HepG2 (cell line): Measurements from ENCODE around the gene PXDC1. TPM values are rescaled to one million over a fixed set of nuclear protein-coding genes. Genes with fewer than 3 reads are reported as not detected.

Source experiments
- ATAC-seq: fragments of 200-7000 bp; cut with Tn5 transposase; 3 replicates; pipeline ENCODE4 v1.9.1; 2020; ENCODE audit warnings: mild to moderate bottlenecking, moderate library complexity
- BruUV-seq: library from RNA; stranded (reverse); fragments of 400-500 nt; replicated peaks from 2 replicates; lab custom pipeline; 2021; lab: Mats Ljungman, UMichigan
- CTCF ChIA-PET: fragments of 300-600 bp; formaldehyde crosslinking; extraction: SDS; loops from one replicate; lab custom pipeline; 2021; ENCODE audit warnings: low total read pairs, inconsistent platforms, low intra/inter-chr PET ratio; lab: Yijun Ruan, JAX
- POLR2A ChIA-PET: fragments of 350-600 bp; sonication (Branson Sonifier 250); formaldehyde crosslinking; loops from one replicate; lab custom pipeline; 2020; ENCODE audit warnings: antibody characterized with exemption, inconsistent platforms; lab: Yijun Ruan, JAX
- DNase-seq: peaks from one replicate; pipeline ENCODE4 v3.0.0-alpha.2; 2015; ENCODE audit warnings: low spot score
- FAIRE-seq: peaks from 3 replicates; lab custom pipeline; 2011; peaks lifted over from hg19 to GRCh38; lab: Jason Lieb, UNC
- H2AFZ ChIP-seq: one replicate; pipeline ENCODE4 v1.6.1; 2011; ENCODE audit warnings: low read length, inconsistent platforms
- H3K27ac ChIP-seq: fragments of 300-600 bp; 3 replicates; pipeline ENCODE4 v1.8.0; 2011; ENCODE audit warnings: mixed run types, mild to moderate bottlenecking, mixed read lengths, low read length, inconsistent platforms; ENCODE audit not compliant: insufficient read depth; ENCODE audit errors: extremely low read length
- H3K27me3 ChIP-seq, 2 experiments: fragments of 200-600 bp in 1 of 2; 2 replicates in 1 of 2; 3 replicates in 1 of 2; pipeline versions ENCODE4 v1.6.0 to v1.8.0; 2011; ENCODE audit warnings: low read length in 2 of 2, mild to moderate bottlenecking in 2 of 2, moderate library complexity in 2 of 2, inconsistent platforms in 1 of 2; ENCODE audit not compliant: insufficient read depth in 2 of 2, control insufficient read depth in 1 of 2
- H3K36me3 ChIP-seq, 2 experiments: fragments of 200-600 bp in 1 of 2; replicated peaks in 1 of 2; 2 replicates in 1 of 2; 3 replicates in 1 of 2; pipeline versions ENCODE4 v1.5.1 to v1.8.0; 2011; ENCODE audit warnings: low read length in 2 of 2, inconsistent platforms in 1 of 2; ENCODE audit not compliant: insufficient read depth in 2 of 2, control insufficient read depth in 1 of 2
- H3K4me1 ChIP-seq: 2 replicates; pipeline ENCODE4 v1.5.1; 2012; ENCODE audit warnings: low read length, inconsistent platforms; ENCODE audit not compliant: insufficient read depth
- H3K4me2 ChIP-seq: 2 replicates; pipeline ENCODE4 v1.6.0; 2011; ENCODE audit warnings: low read depth, low read length, inconsistent platforms
- H3K4me3 ChIP-seq, 3 experiments: fragments of 200-600 bp in 1 of 3; sonication (generic), shearing (Covaris generic) in 1 of 3; replicated peaks in 1 of 3; 2 replicates each; pipeline ENCODE4 v1.5.1; 2011 to 2016; ENCODE audit warnings: low read length in 3 of 3, inconsistent platforms in 2 of 3, low read depth in 2 of 3, mild to moderate bottlenecking in 2 of 3, control low read depth in 1 of 3, mixed read lengths in 1 of 3; ENCODE audit not compliant: insufficient read depth in 1 of 3
- H3K79me2 ChIP-seq: one replicate; pipeline ENCODE4 v1.6.1; 2011; ENCODE audit warnings: low read length, inconsistent platforms; ENCODE audit not compliant: insufficient read depth
- H3K9ac ChIP-seq: 2 replicates; pipeline ENCODE4 v1.6.0; 2011; ENCODE audit warnings: mild to moderate bottlenecking, low read depth, low read length, inconsistent platforms; ENCODE audit not compliant: insufficient read depth
- H3K9me3 ChIP-seq: 2 replicates; pipeline ENCODE4 v1.5.1; 2012; ENCODE audit warnings: mild to moderate bottlenecking, low read length
- H4K20me1 ChIP-seq: 2 replicates; pipeline ENCODE4 v1.6.0; 2011; ENCODE audit warnings: inconsistent platforms, mild to moderate bottlenecking, low read length, moderate library complexity; ENCODE audit not compliant: insufficient read depth
- CTCF ChIP-seq: sonication (generic); formaldehyde crosslinking; IDR thresholded peaks from 2 replicates; pipeline ENCODE4 v1.5.0; 2020; ENCODE audit warnings: mild to moderate bottlenecking, missing genetic modification reagents, moderate library complexity
- ELF4 ChIP-seq: sonication (generic); formaldehyde crosslinking; IDR thresholded peaks from 2 replicates; pipeline ENCODE4 v1.5.0; 2020; ENCODE audit warnings: missing genetic modification reagents, mild to moderate bottlenecking, moderate library complexity, borderline replicate concordance
- KDM5A ChIP-seq: fragments of 200-600 bp; sonication (generic); IDR thresholded peaks from 2 replicates; pipeline ENCODE4 v1.7.0; 2018; ENCODE audit warnings: antibody characterized with exemption, mild to moderate bottlenecking, low read length, borderline replicate concordance
- MLXIP ChIP-seq: sonication (generic); formaldehyde crosslinking; IDR thresholded peaks from 2 replicates; pipeline ENCODE4 v1.9.0; 2021; ENCODE audit warnings: missing genetic modification reagents, borderline replicate concordance
- MTA3 ChIP-seq: sonication (generic); formaldehyde crosslinking; IDR thresholded peaks from 2 replicates; pipeline ENCODE4 v1.4.0; 2020; ENCODE audit warnings: missing genetic modification reagents
- RFXANK ChIP-seq: IDR thresholded peaks from 2 replicates; pipeline ENCODE4 v1.6.1; 2016
- THYN1 ChIP-seq: sonication (generic); formaldehyde crosslinking; IDR thresholded peaks from 2 replicates; pipeline ENCODE4 v1.8.1; 2023; ENCODE audit warnings: low read depth, mild to moderate bottlenecking, moderate library complexity, missing genetic modification reagents, borderline replicate concordance
- U2AF2 ChIP-seq: fragments of 200-400 bp; formaldehyde crosslinking; IDR thresholded peaks from 2 replicates; pipeline ENCODE4 v1.6.1; 2017; ENCODE audit warnings: low read depth, mild to moderate bottlenecking, low read length
- ZNF280B ChIP-seq: sonication (generic); formaldehyde crosslinking; IDR thresholded peaks from 2 replicates; pipeline ENCODE4 v1.5.0; 2020; ENCODE audit warnings: missing genetic modification reagents, mild to moderate bottlenecking, borderline replicate concordance
- ZNF414 ChIP-seq: sonication (generic); formaldehyde crosslinking; IDR thresholded peaks from 2 replicates; pipeline ENCODE4 v1.5.0; 2020; ENCODE audit warnings: missing genetic modification reagents
- ZNF460 ChIP-seq: sonication (generic); formaldehyde crosslinking; IDR thresholded peaks from 2 replicates; pipeline ENCODE4 v1.5.1; 2020; ENCODE audit warnings: missing genetic modification reagents, mild to moderate bottlenecking, borderline replicate concordance
- ZNF530 ChIP-seq: sonication (generic); formaldehyde crosslinking; IDR thresholded peaks from 2 replicates; pipeline ENCODE4 v1.5.0; 2020; ENCODE audit warnings: low read depth, mild to moderate bottlenecking, missing genetic modification reagents
- WGBS: methylation state at CpG from one replicate; pipeline ENCODE4 v1.1.6; 2017; ENCODE audit warnings: low lambda C conversion rate; 5-methylcytosine and 5-hydroxymethylcytosine counted together
- in situ Hi-C: cut with HindIII; loops from 2 replicates; pipeline ENCODE4 v1.10.0; 2017; ENCODE audit warnings: low pct_unique_long_range_greater_than_20kb; ENCODE audit not compliant: extremely low pct_ligation_motif_present
- intact Hi-C: fragments of 100-400 bp; cut with micrococcal nuclease; formaldehyde crosslinking; loops from one replicate; pipeline ENCODE4 v1.10.0; 2022; ENCODE audit not compliant: unreplicated experiment
- polyA plus RNA-seq, 8 experiments: library from polyadenylated mRNA; depleted of rRNA in 3 of 8; stranded (reverse) in 7 of 8; unstranded in 1 of 8; fragments of >200 nt; fragmentation: Illumina TruSeq in 4 of 8; extraction: Trizol in 4 of 8; gene quantifications; 2 replicates each; pipeline versions ENCODE4 v1.2.1 to v1.2.3, GENCODE V29; 2011 to 2016; ENCODE audit warnings: low read depth in 4 of 8, missing spikeins in 1 of 8, mixed read lengths in 1 of 8; ENCODE audit not compliant: insufficient read depth in 1 of 8
- total RNA-seq, 5 experiments: library from RNA; depleted of rRNA; stranded (reverse); fragments of >200 nt; fragmentation: Illumina TruSeq; extraction: Trizol; gene quantifications; 2 replicates each; pipeline ENCODE4 v1.2.3, GENCODE V29; 2016; ENCODE audit warnings: low read depth in 1 of 5
- TF ChIP-seq, protein P1 (sequence below): IDR thresholded peaks from 2 replicates; pipeline ENCODE4 v1.6.1; 2016; ENCODE audit warnings: mild to moderate bottlenecking, missing biosample characterization, missing genetic modification reagents
- TF ChIP-seq, protein P2 (sequence below): sonication (generic); formaldehyde crosslinking; conservative IDR thresholded peaks from 2 replicates; pipeline ENCODE4 v1.5.0; 2020; ENCODE audit warnings: missing genetic modification reagents

Gene PXDC1
- total and polyA plus RNA-seq, 2 of the 13 experiments (the other 11 are each of a cell fraction or from before 2014, with no cell fraction given), result 32.4 to 34.7 TPM

- TF ChIP-seq ZNF460 (no peak), THYN1 (no peak), KDM5A (no peak), MLXIP (CRISPR knock-in tag) (no peak)
- TF ChIP-seq, protein P1, sequence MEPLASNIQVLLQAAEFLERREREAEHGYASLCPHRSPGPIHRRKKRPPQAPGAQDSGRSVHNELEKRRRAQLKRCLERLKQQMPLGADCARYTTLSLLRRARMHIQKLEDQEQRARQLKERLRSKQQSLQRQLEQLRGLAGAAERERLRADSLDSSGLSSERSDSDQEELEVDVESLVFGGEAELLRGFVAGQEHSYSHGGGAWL (CRISPR knock-in tag), result no peak
- TF ChIP-seq, all 625 proteins: peak for 0
These were observed 33.1 kb downstream of the PXDC1 start (continued) for GRCh38 chr6:3718407-3718806.

- Histone ChIP-seq H3K4me3 (no peak overlapping the region), H3K4me2 (no peak overlapping the region), H3K4me1 (0 out of 2 replicates have a peak, but pooled peaks cover 3% of the 10 kb centered on the region), H3K79me2 (no peaks in the 10 kb centered on the region), H2AFZ (no peak overlapping the region), H3K36me3 (no peaks in the 10 kb centered on the region), H3K27ac (no peak overlapping the region), H3K9me3 (peaks cover 10% of the 10 kb centered on the region; the same call in 1 of the 2 replicates), H4K20me1 (no peaks in the 10 kb centered on the region), H3K9ac (no peak overlapping the region), H3K27me3 (no peaks in the 10 kb centered on the region)
- in situ Hi-C loops (no loop called here), intact Hi-C loops (no loop called here)
- BruUV-seq, result no TSS peak
- ATAC-seq, result no peak
- 4% methylated on average over 1 of the region's 1 CpG for WGBS
- ChIA-PET CTCF (no interaction called here), POLR2A (no interaction called here)
- FAIRE-seq, result peak; percentile 15
- no peak for DNase-seq
- TF ChIP-seq CTCF (CRISPR knock-in tag), result no peak
- no peak for TF ChIP-seq ELF4
- TF ChIP-seq, protein P2, sequence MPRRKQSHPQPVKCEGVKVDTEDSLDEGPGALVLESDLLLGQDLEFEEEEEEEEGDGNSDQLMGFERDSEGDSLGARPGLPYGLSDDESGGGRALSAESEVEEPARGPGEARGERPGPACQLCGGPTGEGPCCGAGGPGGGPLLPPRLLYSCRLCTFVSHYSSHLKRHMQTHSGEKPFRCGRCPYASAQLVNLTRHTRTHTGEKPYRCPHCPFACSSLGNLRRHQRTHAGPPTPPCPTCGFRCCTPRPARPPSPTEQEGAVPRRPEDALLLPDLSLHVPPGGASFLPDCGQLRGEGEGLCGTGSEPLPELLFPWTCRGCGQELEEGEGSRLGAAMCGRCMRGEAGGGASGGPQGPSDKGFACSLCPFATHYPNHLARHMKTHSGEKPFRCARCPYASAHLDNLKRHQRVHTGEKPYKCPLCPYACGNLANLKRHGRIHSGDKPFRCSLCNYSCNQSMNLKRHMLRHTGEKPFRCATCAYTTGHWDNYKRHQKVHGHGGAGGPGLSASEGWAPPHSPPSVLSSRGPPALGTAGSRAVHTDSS (CRISPR knock-in tag), result no peak
- TF ChIP-seq MTA3 (CRISPR knock-in tag), result no peak
- TF ChIP-seq ZNF414 (CRISPR knock-in tag), result no peak
- no peak for TF ChIP-seq U2AF2
- TF ChIP-seq ZNF280B (CRISPR knock-in tag), result no peak
- TF ChIP-seq ZNF530 (CRISPR knock-in tag), result no peak
- TF ChIP-seq RFXANK, result no peak
These were observed 36.2 kb downstream of the PXDC1 start for GRCh38 chr6:3715285-3715684.
